ENCODE data around the gene IRAK1. TPM values are rescaled to one million over a fixed set of nuclear protein-coding genes. Genes with fewer than 3 reads are reported as not detected.

Gene IRAK1
- total and polyA plus RNA-seq, 2 donors (not counting 3 experiments of a cell fraction or from before 2014, with no cell fraction given) = 63.6 to 138 TPM

- POLR2A ChIA-PET = no interaction called here
- no peak overlapping the region for H3K4me3 ChIP-seq (replicated peaks in 1 of 3; ENCODE audit: insufficient read depth in 1 of 3, low read depth in 1 of 3, low read length in 3 of 3)
Measured at GRCh38 chrX:154013001-154013421, 6.7 kb downstream of the IRAK1 start.

GRCh38 chrX:154012336-154012991, 7.2 kb downstream of the IRAK1 start:
- ChIA-PET POLR2A (no interaction called here), CTCF (interaction anchor here (0.8 to 2.6 kb wide), 19 partner anchors 8 to 515 kb away, joined by 3 to 39 read pairs (median 5); no protein-coding TSS in a partner anchor)
- Histone ChIP-seq H3K4me2 (ENCODE audit: insufficient read depth, low read length) (no peak overlapping the region), H3K27ac (ENCODE audit: insufficient read depth, low read depth, low read length) (no peak overlapping the region), H3K9me3 (replicated peaks; ENCODE audit: control insufficient read depth, insufficient read depth, low read length) (no peaks in the 10 kb centered on the region), H3K79me2 (ENCODE audit: control insufficient read depth, insufficient read depth, low read length) (peaks cover 11% of the 10 kb centered on the region), H3K9ac (replicated peaks; ENCODE audit: extremely low read depth, insufficient read depth, low read length) (no peak overlapping the region), H3K9me1 (replicated peaks; ENCODE audit: control insufficient read depth, extremely low read depth, insufficient read depth, low read length) (no peaks in the 10 kb centered on the region), H3K36me3 (ENCODE audit: control insufficient read depth in 2 of 2, extremely low read depth in 1 of 2, insufficient read depth in 2 of 2, low read length in 2 of 2) (peaks cover 0 to 14% of the 10 kb centered on the region in 2 experiments), H3K4me1 (ENCODE audit: control insufficient read depth, extremely low read depth, insufficient read depth, low read length) (peaks cover 6% of the 10 kb centered on the region), H3K27me3 (ENCODE audit: control insufficient read depth in 2 of 2, insufficient read depth in 2 of 2, low read length in 2 of 2) (no peaks in the 10 kb centered on the region), H4K20me1 (replicated peaks; ENCODE audit: control insufficient read depth, extremely low read depth, insufficient read depth, low read length) (no peaks in the 10 kb centered on the region), H2AFZ (ENCODE audit: low read depth, low read length) (no peak overlapping the region), H3K4me3 (replicated peaks in 1 of 3; ENCODE audit: insufficient read depth in 1 of 3, low read depth in 1 of 3, low read length in 3 of 3) (no peak overlapping the region)
- FAIRE-seq (no peak), DNase-seq (ENCODE audit: low read depth, low spot score) (no peak)
- dilution Hi-C loops (cut with MboI; ENCODE audit: extremely low pct_ligation_motif_present, low sequenced_read_pairs) (no loop called here), intact Hi-C loops (cut with micrococcal nuclease) (no loop called here)
- BruUV-seq (replicated peaks) = no TSS peak
- no peak for TF ChIP-seq EZH2 (IDR thresholded peaks at IDR 0.05; ENCODE audit: borderline replicate concordance, low read depth, low read length, severe bottlenecking)
- TF ChIP-seq MYC (IDR thresholded peaks at IDR 0.05; ENCODE audit: low read depth, low read length) = no peak
- TF ChIP-seq CTCF (IDR thresholded peaks at IDR 0.05; ENCODE audit: extremely low read depth in 1 of 2, insufficient read depth in 1 of 2, low read depth in 1 of 2, low read length in 2 of 2) = no peak
- no peak for TF ChIP-seq JUN (IDR thresholded peaks at IDR 0.05; ENCODE audit: borderline replicate concordance, insufficient read depth, insufficient read length, low read depth)
- TF ChIP-seq FOS (IDR thresholded peaks at IDR 0.05; ENCODE audit: borderline replicate concordance, insufficient read depth, low read length) = no peak
- no peak for TF ChIP-seq MAX (IDR thresholded peaks at IDR 0.05; ENCODE audit: insufficient read depth, insufficient read length)
- TF ChIP-seq POLR2A (IDR thresholded peaks at IDR 0.05; ENCODE audit: low read depth, low read length) = no peak
- TF ChIP-seq POLR2AphosphoS5 (IDR thresholded peaks at IDR 0.05; ENCODE audit: insufficient read depth, low read depth, low read length) = no peak
- no peak for TF ChIP-seq GATA2 (IDR thresholded peaks at IDR 0.05; ENCODE audit: insufficient read depth, insufficient read length, low read depth, low read length)

More at GRCh38 chrX:154013001-154013421, 6.7 kb downstream of the IRAK1 start:
- DNase-seq (ENCODE audit: low read depth, low spot score) (no peak), FAIRE-seq (no peak)
- no peak overlapping the region for H3K9ac ChIP-seq (replicated peaks; ENCODE audit: extremely low read depth, insufficient read depth, low read length)
- intact Hi-C loops (cut with micrococcal nuclease) = loop anchor here (1.0 kb wide), 1 partner anchor 38 kb away; no protein-coding TSS in a partner anchor
- H4K20me1 ChIP-seq (replicated peaks; ENCODE audit: control insufficient read depth, extremely low read depth, insufficient read depth, low read length) = no peaks in the 10 kb centered on the region
- no peaks in the 10 kb centered on the region for H3K9me3 ChIP-seq (replicated peaks; ENCODE audit: control insufficient read depth, insufficient read depth, low read length)
- no peak overlapping the region for H2AFZ ChIP-seq (ENCODE audit: low read depth, low read length)
- H3K27me3 ChIP-seq (ENCODE audit: control insufficient read depth in 2 of 2, insufficient read depth in 2 of 2, low read length in 2 of 2) = no peaks in the 10 kb centered on the region
- H3K27ac ChIP-seq (ENCODE audit: insufficient read depth, low read depth, low read length) = no peak overlapping the region
- peaks cover 0 to 16% of the 10 kb centered on the region in 2 experiments for H3K36me3 ChIP-seq (ENCODE audit: control insufficient read depth in 2 of 2, extremely low read depth in 1 of 2, insufficient read depth in 2 of 2, low read length in 2 of 2)
- CTCF ChIA-PET = interaction anchor here (0.8 to 2.6 kb wide), 24 partner anchors 8 to 514 kb away, joined by 3 to 39 read pairs (median 5); no protein-coding TSS in a partner anchor
- dilution Hi-C loops (cut with MboI; ENCODE audit: extremely low pct_ligation_motif_present, low sequenced_read_pairs) = no loop called here
- H3K4me1 ChIP-seq (ENCODE audit: control insufficient read depth, extremely low read depth, insufficient read depth, low read length) = peaks cover 9% of the 10 kb centered on the region
- no peak overlapping the region for H3K4me2 ChIP-seq (ENCODE audit: insufficient read depth, low read length)
- no peaks in the 10 kb centered on the region for H3K9me1 ChIP-seq (replicated peaks; ENCODE audit: control insufficient read depth, extremely low read depth, insufficient read depth, low read length)
- no TSS peak for BruUV-seq (replicated peaks)
- no peak for TF ChIP-seq JUN (IDR thresholded peaks at IDR 0.05; ENCODE audit: borderline replicate concordance, insufficient read depth, insufficient read length, low read depth)
- no peak for TF ChIP-seq GATA2 (IDR thresholded peaks at IDR 0.05; ENCODE audit: insufficient read depth, insufficient read length, low read depth, low read length)
- no peak for TF ChIP-seq MYC (IDR thresholded peaks at IDR 0.05; ENCODE audit: low read depth, low read length)
- TF ChIP-seq MAX (IDR thresholded peaks at IDR 0.05; ENCODE audit: insufficient read depth, insufficient read length) = no peak
- no peak for TF ChIP-seq FOS (IDR thresholded peaks at IDR 0.05; ENCODE audit: borderline replicate concordance, insufficient read depth, low read length)
- peaks cover 15% of the 10 kb centered on the region for H3K79me2 ChIP-seq (ENCODE audit: control insufficient read depth, insufficient read depth, low read length)

Measured in endothelial cell of umbilical vein (primary cell).